HEK293 (cell line): ENCODE data around the gene MAGEA2.
"Not testable (repeated sequence)": the region's sequence is repeated elsewhere in the genome, so short reads cannot be mapped to it uniquely, and the experiment has no call there.

Source experiments
- CTCF ChIA-PET: fragments of 350-600 bp; formaldehyde crosslinking; extraction: SDS; loops from one replicate; lab custom pipeline; 2021; ENCODE audit warnings: antibody characterized with exemption; lab: Yijun Ruan, JAX
- POLR2A ChIA-PET: fragments of 300-600 bp; formaldehyde crosslinking; extraction: SDS; loops from one replicate; lab custom pipeline; 2020; ENCODE audit warnings: antibody characterized with exemption, inconsistent platforms; lab: Yijun Ruan, JAX
- H3K27ac ChIP-seq: fragments of 200-500 bp; sonication (Bioruptor generic); 2 replicates; pipeline ENCODE4 v1.5.1; 2014; ENCODE audit warnings: low read depth, low read length, control low read depth, inconsistent platforms; ENCODE audit errors: extremely low read depth
- H3K36me3 ChIP-seq, 2 experiments: fragments of 200-500 bp in 1 of 2; sonication (Bioruptor generic) in 1 of 2; 1 replicate in 1 of 2; 2 replicates in 1 of 2; pipeline ENCODE4 v1.5.1; 2014 to 2017; ENCODE audit warnings: inconsistent platforms in 2 of 2, low read length in 2 of 2; ENCODE audit not compliant: control insufficient read depth in 2 of 2, insufficient read depth in 1 of 2
- H3K4me1 ChIP-seq: fragments of 200-500 bp; sonication (Bioruptor generic); 2 replicates; pipeline ENCODE4 v1.5.1; 2014; ENCODE audit warnings: mild to moderate bottlenecking, low read length, inconsistent platforms; ENCODE audit not compliant: control insufficient read depth, insufficient read depth
- H3K4me3 ChIP-seq: 2 replicates; pipeline ENCODE4 v1.5.1; 2011; ENCODE audit warnings: low read depth, mild to moderate bottlenecking, control low read depth, low read length, moderate library complexity
- H3K9me3 ChIP-seq: fragments of 200-500 bp; sonication (Bioruptor generic); 2 replicates; pipeline ENCODE4 v1.5.1; 2014; ENCODE audit warnings: low read depth, low read length, inconsistent platforms; ENCODE audit not compliant: control insufficient read depth, insufficient read depth

The MAGEA2 gene

GRCh38 chrX:152709173-152709572, 44.5 kb downstream of the MAGEA2 start, which contains the start of gene CSAG2:
Gene CSAG2, minus strand, starts transcription at chrX:152709273. Its CDS starts 161 bp downstream, at chrX:152709112.
- H3K27ac ChIP-seq, H3K4me1 ChIP-seq, POLR2A ChIA-PET, CTCF ChIA-PET, H3K36me3 ChIP-seq, H3K9me3 ChIP-seq, H3K4me3 ChIP-seq: not testable (repeated sequence)

GRCh38 chrX:152706500-152706899, 47.1 kb downstream of the MAGEA2 start:
- H3K36me3 ChIP-seq, H3K4me1 ChIP-seq, POLR2A ChIA-PET, H3K4me3 ChIP-seq, H3K9me3 ChIP-seq, CTCF ChIA-PET, H3K27ac ChIP-seq: not testable (repeated sequence)

GRCh38 chrX:152700390-152700789, 53.3 kb downstream of the MAGEA2 start:
- H3K9me3 ChIP-seq, CTCF ChIA-PET, H3K4me1 ChIP-seq, H3K36me3 ChIP-seq, H3K27ac ChIP-seq, H3K4me3 ChIP-seq, POLR2A ChIA-PET: not testable (repeated sequence)
